HG03025 (cell line): Measurements from ENCODE around the gene RSU1.

Experiments used
- ATAC-seq: cut with Tn5 transposase; IDR thresholded peaks from one replicate; pipeline ENCODE4 v1.9.1; 2021; ENCODE audit warnings: mild to moderate bottlenecking, moderate library complexity; ENCODE audit not compliant: unreplicated experiment, low FRiP score

The RSU1 gene

DNA sequence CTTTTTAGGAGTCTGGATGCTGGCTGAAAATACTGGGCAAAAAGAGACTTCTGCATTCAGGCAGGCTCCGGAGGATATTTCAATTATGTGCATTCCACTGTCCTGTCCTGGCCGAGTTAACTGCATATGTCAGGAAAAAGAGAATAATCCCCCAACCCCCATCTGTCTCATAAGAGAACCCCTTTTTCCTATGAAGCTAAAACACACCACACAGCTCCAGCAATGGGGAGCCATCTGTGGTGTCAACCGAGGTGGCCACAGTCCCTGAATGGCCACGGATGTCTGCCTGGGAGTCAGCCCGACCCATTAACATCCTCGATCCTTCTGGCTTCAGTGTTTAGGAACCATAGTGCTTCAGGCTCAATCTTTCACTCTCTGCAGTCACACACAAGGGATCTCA lies 70.4 kb downstream of the RSU1 start:
- ATAC-seq, result no peak

DNA sequence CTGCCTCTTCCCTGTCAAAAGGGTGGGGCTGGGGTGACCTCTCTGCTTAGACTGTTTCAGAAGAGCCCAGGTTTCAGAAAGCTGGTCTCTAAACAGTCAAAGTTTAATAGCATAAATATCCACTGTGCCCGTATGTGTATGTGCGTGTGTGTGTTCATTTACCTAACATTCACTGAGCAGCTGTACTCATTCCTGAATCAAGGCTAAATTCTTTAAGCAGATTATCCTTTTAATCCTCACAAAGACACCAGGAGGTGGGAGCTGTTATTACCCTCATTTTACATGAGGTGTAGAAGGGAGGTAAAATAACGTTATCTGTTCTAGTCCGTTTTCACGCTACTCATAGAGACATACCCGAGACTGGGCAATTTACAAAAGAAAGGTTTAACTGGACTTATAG lies 72.2 kb downstream of the RSU1 start:
- ATAC-seq, result no peak

DNA sequence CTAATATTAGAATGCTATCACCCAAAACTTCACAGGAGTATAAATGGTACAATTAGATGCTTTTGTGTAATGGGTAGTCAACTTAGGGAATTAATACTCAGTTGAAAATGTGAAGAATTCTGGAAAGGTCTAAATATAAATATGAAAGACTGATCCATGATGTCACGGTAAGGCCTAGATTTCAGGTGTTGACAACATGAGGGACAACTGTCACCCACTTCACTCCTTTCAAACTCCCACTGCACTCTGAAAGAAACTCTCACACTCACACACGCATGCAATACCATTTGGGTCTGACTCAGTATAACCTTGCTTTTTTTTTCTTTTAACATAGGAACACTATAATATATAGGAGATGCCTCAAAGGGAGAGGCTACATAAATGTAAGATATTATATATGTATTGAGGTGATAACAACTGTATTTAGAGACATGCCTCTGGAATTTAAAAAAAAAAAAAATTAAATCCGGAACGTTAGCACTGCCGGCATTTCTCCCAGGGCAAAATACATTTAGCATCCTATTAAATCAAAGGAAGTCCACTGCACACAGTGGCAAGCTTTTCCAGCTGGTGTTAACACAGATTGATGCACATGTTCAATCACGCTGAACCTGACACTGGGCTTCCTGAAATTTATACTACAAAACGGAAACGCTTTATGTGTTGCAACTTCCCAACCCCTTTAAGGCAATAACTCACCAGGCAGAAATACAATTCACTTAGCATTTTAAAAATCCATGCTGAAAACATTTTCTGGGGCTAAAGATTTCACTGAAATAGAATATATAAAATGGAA lies 74.9 kb downstream of the RSU1 start:
- ATAC-seq, result no peak

DNA sequence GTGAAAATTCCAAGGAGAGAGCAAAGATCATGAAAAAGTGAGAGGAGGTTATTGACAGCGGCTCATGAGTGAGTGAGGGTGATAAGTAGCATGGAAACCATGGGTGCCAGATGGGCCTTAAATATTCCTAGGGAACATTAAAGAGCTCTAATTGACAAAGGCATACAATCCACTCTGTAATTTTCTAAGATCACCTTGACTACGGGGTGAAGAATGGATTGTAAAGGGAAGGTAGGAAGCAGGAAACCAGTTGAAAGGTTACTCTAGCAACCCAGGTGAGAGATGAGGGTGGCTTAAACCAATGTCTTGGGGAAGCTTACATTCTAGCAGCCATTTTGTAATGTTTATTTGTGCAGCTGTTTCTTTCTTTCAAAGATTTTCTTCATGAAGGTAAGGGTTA lies 75.7 kb downstream of the RSU1 start:
- no peak for ATAC-seq

DNA sequence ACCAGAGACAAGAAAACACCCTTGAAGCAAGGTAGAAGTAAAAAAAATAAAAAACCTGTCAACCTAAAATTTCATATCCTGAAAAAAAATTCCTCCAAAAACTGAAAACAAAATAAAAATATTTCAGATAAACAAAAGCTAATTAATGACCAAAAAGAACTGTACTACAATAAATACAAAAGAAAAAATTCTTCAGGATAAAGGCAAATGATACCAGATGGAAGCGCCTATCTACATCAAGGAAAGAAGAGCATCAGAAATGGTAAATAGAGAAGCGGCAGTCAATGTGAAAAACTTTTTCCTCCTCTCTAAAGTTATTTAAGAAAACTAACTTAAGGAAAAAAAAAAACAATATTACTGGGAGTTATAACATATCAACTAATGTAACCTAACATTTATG lies 79.8 kb downstream of the RSU1 start:
- no peak for ATAC-seq

DNA sequence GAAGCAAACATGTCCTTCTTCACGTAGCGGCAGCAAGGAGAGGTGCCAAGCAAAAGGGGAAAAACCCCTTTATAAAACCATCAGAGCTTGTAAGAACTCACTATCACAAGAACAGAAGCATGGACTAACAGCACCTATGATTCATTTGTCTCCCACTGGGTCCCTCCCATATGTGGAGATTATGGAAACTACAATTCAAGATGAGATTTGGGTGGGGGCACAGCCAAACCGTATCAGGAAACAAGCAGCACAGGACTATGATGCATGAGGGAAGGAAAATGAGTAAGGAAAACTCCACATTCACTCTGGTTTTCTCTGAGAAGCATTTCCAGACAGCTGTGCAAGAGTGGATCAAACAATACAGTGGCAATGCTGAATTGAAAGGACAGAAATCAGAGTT lies 81.6 kb downstream of the RSU1 start:
- ATAC-seq, result no peak

DNA sequence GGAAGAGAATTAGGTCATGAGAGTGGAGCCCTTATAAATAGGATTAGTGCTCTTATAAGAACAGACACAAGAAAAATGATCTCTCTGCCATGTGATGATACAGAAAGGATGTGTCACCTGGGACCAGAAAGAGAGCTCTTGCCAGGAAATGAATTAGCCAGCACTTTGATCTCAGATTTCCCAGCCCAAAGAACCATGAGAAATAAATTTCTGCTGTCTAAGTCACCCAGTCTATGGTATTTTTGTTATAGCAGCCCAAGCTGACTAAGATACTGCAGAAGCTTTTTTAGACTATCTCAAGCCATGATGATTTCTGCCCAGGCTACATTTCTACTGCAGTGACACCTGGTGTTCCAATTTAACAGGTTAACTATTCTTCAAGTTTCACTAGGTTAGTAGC lies 84.8 kb downstream of the RSU1 start:
- ATAC-seq, result no peak

DNA sequence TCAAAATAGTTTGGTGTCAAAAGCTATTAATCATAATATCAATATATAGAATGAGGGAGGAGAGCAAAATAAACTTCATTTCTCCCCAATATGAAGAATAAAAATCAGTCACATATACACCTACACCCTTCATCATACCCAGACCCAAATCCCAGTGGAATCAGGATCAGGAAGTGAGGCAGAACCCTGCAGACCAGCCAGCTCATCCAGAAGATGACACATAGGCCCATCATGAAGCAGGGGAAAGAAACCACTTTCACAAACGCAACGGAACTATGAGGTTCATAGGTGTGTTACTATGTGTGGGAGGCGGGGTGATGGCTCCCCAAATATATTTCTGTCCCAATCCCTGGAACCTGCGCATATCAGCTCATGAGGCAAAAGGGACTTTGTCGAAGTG lies 89.0 kb downstream of the RSU1 start:
- no peak for ATAC-seq

DNA sequence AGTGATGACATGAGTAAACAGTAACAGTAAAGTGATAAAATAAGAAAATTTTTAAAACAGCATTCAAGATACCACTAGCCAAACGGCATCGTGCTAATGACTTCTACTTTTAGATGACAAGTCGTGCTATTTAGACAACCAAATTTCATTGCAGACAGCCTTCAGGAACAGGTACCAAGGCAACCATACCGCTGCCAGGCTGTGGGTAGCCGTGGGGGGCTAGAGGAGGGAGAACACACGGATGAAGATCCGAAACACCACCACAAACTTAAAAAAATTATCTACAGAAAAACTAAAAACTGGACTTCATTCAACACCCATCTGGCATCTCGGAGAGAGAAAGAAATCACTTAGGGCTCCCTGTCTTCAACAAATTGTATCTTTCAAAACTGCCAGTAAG lies 89.6 kb downstream of the RSU1 start:
- ATAC-seq, result no peak

DNA sequence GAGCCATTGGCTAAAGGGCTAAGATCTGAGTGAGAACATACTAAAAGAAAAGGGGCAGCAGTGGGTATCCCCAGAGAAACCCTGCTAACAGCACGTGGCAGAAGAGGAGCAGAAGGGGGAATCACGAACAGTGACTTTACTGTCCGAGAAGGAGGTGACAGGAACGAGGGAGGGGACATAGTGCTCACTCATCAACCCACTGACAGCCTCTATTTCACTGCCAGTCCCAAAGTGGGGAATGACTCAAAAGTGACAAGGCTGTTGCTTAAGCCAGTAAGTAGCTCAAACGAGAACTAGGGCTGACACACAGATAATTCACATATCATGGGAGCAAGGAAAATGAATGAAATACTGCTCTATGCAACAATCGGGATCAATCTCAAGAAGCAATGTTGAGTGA lies 92.7 kb downstream of the RSU1 start:
- ATAC-seq, result no peak

DNA sequence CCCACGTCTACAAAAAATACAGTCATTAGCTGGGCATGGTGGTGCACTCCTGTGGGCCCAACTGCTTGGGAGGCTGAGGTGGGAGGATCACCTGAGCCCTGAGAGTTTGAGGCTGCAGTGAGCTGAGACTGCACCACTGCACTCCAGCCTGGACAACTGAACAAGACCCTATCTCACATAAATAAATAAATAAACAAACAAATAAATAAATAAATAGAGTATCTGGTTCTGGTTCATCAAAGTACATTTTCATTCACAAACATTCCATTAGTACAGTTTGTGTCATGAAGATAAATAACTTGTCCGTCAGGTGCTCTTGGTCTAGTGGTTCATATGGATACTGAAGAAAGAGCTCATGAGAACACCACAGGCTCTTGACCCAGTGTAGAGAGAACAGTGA lies 96.4 kb downstream of the RSU1 start:
- ATAC-seq, result no peak

DNA sequence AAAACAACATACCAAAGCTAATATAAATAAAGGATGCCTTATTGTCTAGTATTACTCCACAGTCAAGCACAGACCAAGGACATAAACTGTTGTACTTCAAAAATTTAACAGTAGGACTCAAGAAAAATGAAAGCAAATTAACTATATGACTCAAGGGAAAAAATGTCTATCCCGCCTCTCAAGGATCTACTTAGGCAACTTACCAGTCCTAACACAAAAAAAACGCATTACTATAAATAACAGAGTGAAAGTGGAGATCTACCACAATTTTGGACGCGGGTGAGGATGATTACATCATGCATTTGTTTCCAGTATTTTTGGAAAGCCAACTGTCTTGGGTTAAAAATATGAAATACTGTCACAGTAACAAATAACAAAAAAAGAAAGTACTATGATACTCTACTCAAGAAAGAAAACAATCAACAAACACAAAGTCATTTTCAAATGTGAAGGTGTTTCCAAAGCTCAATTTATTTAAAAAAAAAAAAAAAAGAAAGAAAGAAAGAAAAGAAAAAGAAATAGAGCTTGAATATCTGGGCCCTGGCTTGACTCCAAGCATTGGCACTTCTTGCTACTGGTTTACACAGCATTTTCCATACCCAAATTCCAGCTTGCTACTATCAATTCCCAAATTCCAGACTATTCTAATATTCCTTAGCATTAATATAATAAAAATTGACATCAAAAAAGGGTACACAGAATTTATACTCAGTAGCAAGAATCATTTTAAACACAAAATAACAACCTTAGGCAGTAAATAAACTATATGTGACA lies 99.4 kb downstream of the RSU1 start:
- ATAC-seq, result no peak

DNA sequence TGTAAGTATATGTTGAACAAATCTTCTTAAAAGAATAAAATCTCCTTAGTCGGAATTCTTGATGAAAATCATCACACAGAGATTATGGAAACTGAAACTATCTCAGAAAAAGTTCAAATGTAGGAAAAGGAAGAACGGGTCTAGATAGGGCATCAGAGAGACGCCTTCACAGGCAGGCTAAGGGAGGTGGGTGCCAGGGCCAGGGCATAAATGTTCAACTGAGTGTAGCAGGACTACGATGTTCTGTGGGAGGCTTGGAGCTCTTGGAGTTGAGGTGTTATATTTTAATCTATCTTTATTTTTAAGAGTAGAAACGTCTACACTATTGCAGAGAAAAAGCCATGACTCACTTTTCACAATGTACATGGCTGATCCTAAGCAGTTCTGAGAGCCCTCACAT lies 101.2 kb downstream of the RSU1 start:
- ATAC-seq, result no peak

DNA sequence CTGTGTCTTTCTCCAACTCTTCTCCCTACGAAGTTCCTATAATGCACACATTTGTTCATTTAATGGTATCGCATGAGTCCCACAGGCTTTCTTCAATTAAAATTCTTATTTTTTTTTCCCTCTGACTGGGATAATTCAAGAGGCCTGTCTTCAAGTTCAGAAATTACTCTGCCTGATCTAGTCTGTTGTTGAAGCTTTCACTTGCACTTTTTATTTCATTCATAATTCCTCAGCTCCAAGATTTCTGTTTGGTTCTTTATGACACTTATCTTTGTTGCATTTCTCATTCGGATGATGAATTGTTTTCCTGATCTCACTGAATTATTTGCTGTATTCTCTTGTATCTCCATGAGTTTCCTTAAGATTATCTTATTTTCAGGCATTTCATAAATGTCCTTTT lies 103.9 kb downstream of the RSU1 start:
- no peak for ATAC-seq

DNA sequence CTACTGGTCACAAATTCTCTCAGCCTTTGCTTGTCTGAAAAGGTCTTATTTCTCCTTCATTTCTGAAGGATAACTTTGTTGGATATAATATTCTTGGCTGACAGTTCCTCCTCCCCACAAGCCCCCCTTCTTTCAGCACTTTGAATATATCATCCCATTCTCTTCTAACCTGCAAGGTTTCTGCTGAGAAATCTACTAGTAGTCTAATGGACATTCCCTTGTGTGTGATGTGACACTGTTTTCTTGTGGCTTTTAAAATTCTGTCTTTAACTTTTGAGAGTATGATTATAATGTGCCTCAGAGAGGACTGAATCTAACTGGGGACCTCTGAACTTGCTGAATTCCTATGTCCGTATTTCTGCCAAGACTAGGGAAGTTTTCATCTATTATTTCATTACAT lies 104.3 kb downstream of the RSU1 start:
- no peak for ATAC-seq

DNA sequence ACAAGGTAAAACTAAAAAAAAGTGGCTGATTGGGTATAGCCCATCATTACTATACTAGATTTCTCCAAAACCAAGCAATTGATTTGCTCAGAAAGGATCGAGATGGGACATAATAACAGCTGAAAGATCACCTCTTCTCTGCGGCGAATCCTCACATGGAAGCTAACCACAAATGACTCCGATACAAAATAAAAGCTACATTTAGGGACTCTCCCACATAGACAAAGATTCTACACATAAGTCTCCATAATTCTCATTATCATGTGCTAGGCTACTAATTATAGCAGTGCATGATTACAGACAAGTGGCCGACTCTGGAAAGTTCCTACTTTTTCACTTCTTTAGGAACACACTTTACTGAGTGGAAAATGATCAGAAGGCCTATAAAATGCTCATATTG lies 116.9 kb downstream of the RSU1 start:
- no peak for ATAC-seq

DNA sequence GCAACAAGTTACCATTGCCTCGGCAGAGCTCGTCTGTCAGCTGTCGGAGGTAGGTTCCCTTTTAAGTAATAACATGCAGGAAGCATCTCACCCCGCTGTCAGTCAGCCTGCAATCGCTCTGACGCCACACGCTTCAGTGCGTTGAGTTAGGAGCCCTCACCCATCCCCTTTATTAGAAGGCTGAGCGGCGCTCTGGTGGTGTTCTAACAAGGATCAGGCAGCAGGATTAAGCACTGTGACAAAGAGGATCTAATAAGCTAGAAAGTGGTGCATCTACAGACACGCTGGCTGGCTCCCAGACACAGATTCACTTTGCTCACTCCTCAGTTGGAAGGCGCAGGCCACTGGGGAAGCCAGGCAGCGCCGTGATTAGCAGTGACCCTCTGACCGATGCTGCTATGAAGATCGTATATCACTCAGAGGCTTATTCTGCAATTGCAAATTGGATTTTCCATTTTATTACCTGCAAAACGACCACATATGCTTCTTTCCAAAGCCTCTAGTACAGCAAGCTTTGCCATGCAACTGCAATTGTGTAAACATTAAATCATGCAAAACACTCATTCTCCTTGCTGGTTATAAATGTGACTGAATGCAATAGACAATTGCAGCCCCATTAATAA lies 117.7 kb downstream of the RSU1 start:
- ATAC-seq, result no peak

DNA sequence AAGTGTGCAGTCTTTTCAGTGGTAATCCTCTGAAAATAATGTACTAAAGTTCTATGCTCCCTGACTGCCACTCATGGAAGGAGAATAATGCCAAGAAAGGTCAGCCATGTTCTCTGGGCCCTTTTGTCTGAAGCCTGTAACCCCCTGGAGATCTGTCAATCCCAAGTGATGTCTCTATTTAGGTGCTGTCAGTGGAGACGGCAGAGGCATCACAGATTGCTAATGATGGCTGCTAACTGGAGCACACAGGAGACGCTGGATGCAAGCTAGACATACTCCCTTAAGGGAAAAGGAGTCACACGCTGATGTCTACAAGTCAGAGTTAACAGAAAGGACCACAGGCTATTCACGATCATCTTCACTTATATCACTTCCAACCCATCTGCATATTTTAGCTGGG lies 118.8 kb downstream of the RSU1 start:
- ATAC-seq, result no peak

DNA sequence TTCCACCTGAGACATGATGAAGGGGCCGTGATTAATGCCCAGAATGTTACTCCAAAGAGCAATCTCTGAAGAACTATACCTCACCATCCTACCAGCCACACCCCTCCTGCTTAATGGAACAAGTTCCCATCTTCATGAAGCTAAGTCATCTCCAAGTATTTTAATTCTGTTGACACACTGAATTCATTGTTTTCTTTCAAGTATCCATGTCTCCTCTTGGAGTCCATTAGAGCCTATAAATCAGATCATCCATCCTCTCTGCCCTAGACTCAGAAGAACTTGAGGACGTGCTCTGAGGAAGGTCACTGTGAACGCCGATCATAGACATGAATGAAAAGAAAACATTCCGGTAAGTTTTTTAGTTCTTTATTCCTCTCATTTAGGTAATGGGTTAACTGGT lies 126.8 kb downstream of the RSU1 start:
- ATAC-seq, result no peak

DNA sequence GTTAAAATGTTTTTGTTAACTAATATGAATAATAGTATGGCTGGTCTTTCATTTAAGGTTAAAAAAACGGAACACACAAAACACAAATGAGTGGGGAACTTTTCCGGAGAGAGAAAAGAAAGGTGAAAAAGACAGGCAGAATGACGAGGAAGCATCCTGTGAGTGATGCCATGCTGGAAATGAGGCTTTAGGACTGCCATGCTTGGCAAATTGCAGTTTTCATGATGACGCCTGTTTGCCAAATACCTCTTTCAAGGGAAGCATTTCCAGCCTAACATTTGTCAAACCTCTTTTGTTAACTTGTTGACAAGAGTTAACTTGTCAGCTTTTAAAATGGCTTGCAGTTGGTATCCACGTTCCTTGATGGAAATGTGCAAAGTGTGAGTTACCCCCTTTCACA lies 127.5 kb downstream of the RSU1 start:
- no peak for ATAC-seq

DNA sequence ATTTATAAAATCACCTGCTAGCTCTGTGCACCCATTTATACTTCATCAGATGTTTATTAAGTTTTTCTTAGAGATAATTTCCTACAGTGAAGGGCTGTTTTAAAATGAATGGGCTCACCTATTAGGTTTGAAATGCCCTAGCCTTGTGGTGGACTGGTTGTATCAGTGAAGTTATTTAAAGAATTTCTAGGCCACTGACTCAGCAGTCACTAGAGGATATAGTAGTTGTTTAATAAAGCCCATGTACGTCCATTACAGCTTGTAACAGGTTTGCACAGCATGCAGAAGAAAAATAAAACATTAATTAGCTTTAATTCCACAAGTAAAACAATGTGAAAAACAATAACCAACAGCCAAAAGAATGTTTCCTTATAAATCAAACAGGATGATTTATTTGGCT lies 128.0 kb downstream of the RSU1 start:
- ATAC-seq, result no peak
